ENCODE data around the gene CDSN.

CDSN gene

GRCh38 chr6:31065556-31065955, 54.7 kb downstream of the CDSN start:
- Histone ChIP-seq H3K27ac (ENCODE audit: low read depth, low read length) (no peak overlapping the region), H3K36me3 (ENCODE audit: control insufficient read depth, insufficient read depth, low read length) (no peaks in the 10 kb centered on the region), H3K9ac (ENCODE audit: low read length) (no peak overlapping the region), H3K4me1 (ENCODE audit: control insufficient read depth, insufficient read depth, low read length) (no peaks in the 10 kb centered on the region), H3K4me3 (ENCODE audit: low read length) (no peak overlapping the region), H3K27me3 (ENCODE audit: control insufficient read depth, insufficient read depth, low read length) (no peaks in the 10 kb centered on the region)
